Esophagus squamous epithelium (tissue), 5 donors: ENCODE data around the gene FAM114A2. TPM values are rescaled to one million over a fixed set of nuclear protein-coding genes. Genes with fewer than 3 reads are reported as not detected.

ENCODE experiments used
- DNase-seq: peaks from one replicate; lab custom pipeline; 2025; lab: John Stamatoyannopoulos, UW
- H3K27ac ChIP-seq, 4 donors: fragments of 200-600 bp; sonication (generic); one replicate each; pipeline ENCODE4 v1.5.1; 2016 to 2019; ENCODE audit warnings: mild to moderate bottlenecking in 1 of 4
- H3K27me3 ChIP-seq, 4 donors: fragments of 200-600 bp; sonication (generic); 1 replicate in 3 of 4; 2 replicates in 1 of 4; pipeline versions ENCODE4 v1.5.1 to v1.6.0; 2017 to 2021; ENCODE audit warnings: antibody characterized with exemption in 1 of 4
- H3K36me3 ChIP-seq, 3 donors: fragments of 200-600 bp; sonication (generic); one replicate each; pipeline ENCODE4 v1.5.1; 2016 to 2019
- H3K4me1 ChIP-seq, 3 donors: fragments of 200-600 bp; sonication (generic); one replicate each; pipeline ENCODE4 v1.5.1; 2017 to 2019
- H3K4me3 ChIP-seq, 4 donors: fragments of 200-600 bp; sonication (generic); 1 replicate in 3 of 4; 2 replicates in 1 of 4; pipeline ENCODE4 v1.5.1; 2016 to 2019; ENCODE audit warnings: mild to moderate bottlenecking in 2 of 4, moderate library complexity in 1 of 4
- H3K9me3 ChIP-seq, 3 donors: fragments of 200-600 bp; sonication (generic); one replicate each; pipeline ENCODE4 v1.5.1; 2016 to 2019
- POLR2A ChIP-seq, 4 donors: fragments of 450-650 bp; IDR thresholded peaks; one replicate each; pipeline ENCODE4 v1.6.1; 2017; ENCODE audit warnings: antibody characterized with exemption in 4 of 4, mild to moderate bottlenecking in 4 of 4, moderate library complexity in 3 of 4
- WGBS, 2 donors: methylation state at CpG; one replicate each; pipeline ENCODE4 v1.1.5; 2018; 5-methylcytosine and 5-hydroxymethylcytosine counted together
- intact Hi-C: fragments of 100-400 bp; cut with DNase I; formaldehyde crosslinking; loops from one replicate; pipeline ENCODE4 v1.15.0; 2022
- total RNA-seq, 4 donors: library from RNA; depleted of rRNA; stranded (reverse); fragments of >200 nt; gene quantifications; one replicate each; pipeline ENCODE4 v1.1.0, GENCODE V29; 2016
- TF ChIP-seq, protein P1 (sequence below), 6 experiments: fragments of 450-650 bp in 4 of 6; fragments of 200-600 bp in 2 of 6; sonication (generic) in 2 of 6; IDR thresholded peaks; one replicate each; pipeline ENCODE4 v1.5.1; 2016 to 2019; ENCODE audit warnings: antibody characterized with exemption in 6 of 6, mild to moderate bottlenecking in 4 of 6, moderate library complexity in 4 of 6
- donor health status: DM: yes; HTN: yes; CAD: no.

FAM114A2 gene
- total RNA-seq, 4 donors from 2014 or later, result 6.2 to 22.1 (median 19.5) TPM

DNA sequence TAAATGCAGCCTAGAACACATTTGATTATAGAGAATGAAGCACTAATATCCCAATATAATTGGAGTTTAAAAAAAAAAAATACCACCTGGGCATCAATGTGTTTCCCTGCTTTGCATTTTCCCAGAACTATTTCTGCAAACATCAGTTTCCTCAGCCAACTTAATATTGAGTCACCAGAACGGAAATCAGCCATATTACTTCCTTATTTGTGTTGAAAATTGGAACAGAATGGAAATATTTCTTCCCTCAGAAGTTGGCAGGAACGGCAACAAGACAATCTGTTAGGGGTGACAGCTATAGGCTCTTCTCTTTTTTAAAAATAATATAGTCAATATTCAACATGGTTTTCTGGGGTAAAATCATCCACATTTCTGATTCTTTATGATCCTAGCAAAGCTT, 4.1 kb upstream of the FAM114A2 start:
- Histone ChIP-seq H3K9me3 (no peaks in the 10 kb centered on the region), H3K4me1 (peaks cover 7 to 65% (median 8%) of the 10 kb centered on the region in 3 donors), H3K36me3 (peaks cover 0 to 7% (median 0%) of the 10 kb centered on the region in 3 donors), H3K4me3 (no peak overlapping the region), H3K27ac (peak overlapping the region in 3 of 4 donors; percentile 33 to 50 (median 34)), H3K27me3 (no peaks in the 10 kb centered on the region)
- DNase-seq, result no peak
- intact Hi-C loops, result no loop called here
- WGBS, 2 donors, result 27% methylated on average over 2 of the region's 2 CpGs
- TF ChIP-seq, protein P1, sequence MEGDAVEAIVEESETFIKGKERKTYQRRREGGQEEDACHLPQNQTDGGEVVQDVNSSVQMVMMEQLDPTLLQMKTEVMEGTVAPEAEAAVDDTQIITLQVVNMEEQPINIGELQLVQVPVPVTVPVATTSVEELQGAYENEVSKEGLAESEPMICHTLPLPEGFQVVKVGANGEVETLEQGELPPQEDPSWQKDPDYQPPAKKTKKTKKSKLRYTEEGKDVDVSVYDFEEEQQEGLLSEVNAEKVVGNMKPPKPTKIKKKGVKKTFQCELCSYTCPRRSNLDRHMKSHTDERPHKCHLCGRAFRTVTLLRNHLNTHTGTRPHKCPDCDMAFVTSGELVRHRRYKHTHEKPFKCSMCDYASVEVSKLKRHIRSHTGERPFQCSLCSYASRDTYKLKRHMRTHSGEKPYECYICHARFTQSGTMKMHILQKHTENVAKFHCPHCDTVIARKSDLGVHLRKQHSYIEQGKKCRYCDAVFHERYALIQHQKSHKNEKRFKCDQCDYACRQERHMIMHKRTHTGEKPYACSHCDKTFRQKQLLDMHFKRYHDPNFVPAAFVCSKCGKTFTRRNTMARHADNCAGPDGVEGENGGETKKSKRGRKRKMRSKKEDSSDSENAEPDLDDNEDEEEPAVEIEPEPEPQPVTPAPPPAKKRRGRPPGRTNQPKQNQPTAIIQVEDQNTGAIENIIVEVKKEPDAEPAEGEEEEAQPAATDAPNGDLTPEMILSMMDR (IDR thresholded peaks at IDR 0.05), result no peak
- TF ChIP-seq POLR2A (IDR thresholded peaks at IDR 0.05), result no peak

DNA sequence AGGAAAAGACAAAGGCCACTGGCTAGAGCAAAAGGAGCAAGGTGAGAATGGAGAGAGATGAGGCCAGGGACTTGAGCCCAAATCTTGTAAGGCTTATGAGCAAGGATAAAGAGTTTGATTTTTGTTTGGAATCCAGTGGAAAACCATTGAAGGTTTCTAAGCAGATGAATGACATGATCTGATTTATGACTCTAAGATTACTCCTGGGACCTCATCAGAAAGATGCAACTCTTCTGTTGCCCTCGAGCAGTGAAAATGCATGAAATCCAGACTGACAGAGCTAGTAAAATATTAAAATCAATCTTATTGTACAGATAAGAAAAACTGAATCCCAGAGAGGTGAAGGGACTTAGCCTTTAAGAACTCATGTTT, 734 bp upstream of the FAM114A2 start:
- Histone ChIP-seq H3K4me3 (peak overlapping the region; percentile 59 to 90 (median 74)), H3K9me3 (no peaks in the 10 kb centered on the region), H3K36me3 (no peaks in the 10 kb centered on the region), H3K27ac (peak overlapping the region; percentile 90 to 93 (median 92)), H3K4me1 (peaks cover 7 to 67% (median 8%) of the 10 kb centered on the region in 3 donors), H3K27me3 (no peaks in the 10 kb centered on the region)
- no peak for TF ChIP-seq POLR2A (IDR thresholded peaks at IDR 0.05)
- TF ChIP-seq, protein P1 (IDR thresholded peaks at IDR 0.05), result no peak
- no peak for DNase-seq
- intact Hi-C loops, result no loop called here
- WGBS, 2 donors, result 33 to 74% methylated on average over 1 of the region's 1 CpG

DNA sequence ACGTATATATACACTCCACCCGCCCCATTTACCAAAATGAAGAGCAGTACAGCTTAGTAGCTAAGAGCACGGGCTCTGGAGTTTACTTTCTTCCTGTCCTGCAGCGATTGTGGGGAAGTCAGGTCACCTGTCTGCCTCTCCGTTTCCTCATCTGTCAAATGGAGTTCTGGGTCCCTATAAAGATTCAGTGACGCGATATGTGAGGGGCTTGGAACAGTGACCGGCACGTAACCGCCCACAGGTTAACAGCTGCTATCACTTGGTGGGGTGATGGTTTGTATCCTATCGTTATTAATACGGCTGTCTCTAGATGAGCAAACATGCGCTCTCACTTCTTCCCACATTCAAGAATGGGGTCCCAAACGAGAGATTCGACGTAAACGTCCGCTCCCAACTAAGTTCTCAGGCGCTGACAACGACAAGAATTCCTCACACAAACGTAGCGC, 426 bp downstream of the FAM114A2 start:
- intact Hi-C loops, result no loop called here
- peak overlapping the region; percentile 90 to 93 (median 92) for H3K27ac ChIP-seq
- no peaks in the 10 kb centered on the region for H3K27me3 ChIP-seq
- no peak for DNase-seq
- peaks cover 0 to 10% (median 0%) of the 10 kb centered on the region in 3 donors for H3K36me3 ChIP-seq
- no peak for TF ChIP-seq POLR2A (IDR thresholded peaks at IDR 0.05)
- TF ChIP-seq, protein P1 (IDR thresholded peaks at IDR 0.05), result no peak
- H3K9me3 ChIP-seq, result no peaks in the 10 kb centered on the region
- 0% methylated on average over 19 to 21 of the region's 22 CpGs for WGBS, 2 donors
- H3K4me3 ChIP-seq, result peak overlapping the region; percentile 59 to 90 (median 74)
- peaks cover 7 to 56% (median 8%) of the 10 kb centered on the region in 3 donors for H3K4me1 ChIP-seq

DNA sequence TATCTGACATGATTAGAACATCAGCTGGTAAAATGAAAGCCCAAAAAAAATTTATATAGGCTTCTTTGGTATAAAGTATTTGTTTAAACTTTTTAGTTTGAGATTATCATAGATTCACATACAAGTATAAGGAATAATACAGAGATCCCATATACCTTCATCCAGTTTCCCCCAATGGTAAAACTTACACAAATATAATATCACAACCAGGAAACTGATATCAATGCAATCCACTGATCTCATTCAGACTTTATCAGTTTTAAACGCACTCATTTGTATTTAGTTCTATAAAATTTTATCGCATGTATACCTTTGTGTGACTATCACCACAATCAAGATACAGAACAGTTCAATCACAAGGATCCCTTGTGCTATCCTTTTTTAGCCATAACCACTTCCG, 3.8 kb downstream of the FAM114A2 start:
- TF ChIP-seq, protein P1 (IDR thresholded peaks at IDR 0.05), result no peak
- no peak for DNase-seq
- intact Hi-C loops, result no loop called here
- peaks cover 0 to 40% (median 0%) of the 10 kb centered on the region in 3 donors for H3K36me3 ChIP-seq
- H3K4me1 ChIP-seq, result peaks cover 6 to 23% (median 8%) of the 10 kb centered on the region in 3 donors
- no peaks in the 10 kb centered on the region for H3K9me3 ChIP-seq
- no peaks in the 10 kb centered on the region for H3K27me3 ChIP-seq
- H3K4me3 ChIP-seq, result no peak overlapping the region
- H3K27ac ChIP-seq, result no peak overlapping the region
- WGBS, 2 donors, result 90 to 97% methylated on average over 3 of the region's 3 CpGs

DNA sequence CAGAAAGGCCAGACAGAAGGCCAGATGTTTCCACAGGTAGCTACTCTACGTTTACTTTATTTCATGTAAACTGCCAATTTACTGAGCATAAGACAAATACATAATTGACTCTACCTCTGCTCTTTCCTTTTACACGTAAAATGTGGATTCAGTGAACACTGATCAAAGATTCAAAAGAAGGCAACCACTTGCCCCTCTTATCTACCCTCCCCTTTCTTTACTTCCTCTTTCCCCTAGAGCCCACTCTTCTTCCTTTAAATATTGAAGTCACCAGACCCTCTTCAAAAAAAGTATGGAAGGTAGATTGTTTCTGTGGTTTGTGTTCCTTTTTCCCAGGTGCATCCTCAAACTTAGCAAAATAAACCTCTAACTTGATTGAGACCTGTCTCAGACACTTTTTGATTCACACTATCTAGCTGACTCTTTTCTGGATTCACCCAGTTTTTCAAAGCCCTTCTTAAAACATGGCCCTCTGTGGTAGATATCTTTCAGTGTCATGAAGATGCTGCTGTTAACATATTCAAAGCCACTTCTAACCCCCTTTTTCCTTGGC, 6.7 kb downstream of the FAM114A2 start:
- Histone ChIP-seq H3K4me1 (peaks cover 0 to 3% (median 0%) of the 10 kb centered on the region in 3 donors), H3K36me3 (peaks cover 0 to 68% (median 0%) of the 10 kb centered on the region in 3 donors), H3K27me3 (no peaks in the 10 kb centered on the region), H3K27ac (no peak overlapping the region), H3K9me3 (no peaks in the 10 kb centered on the region), H3K4me3 (no peak overlapping the region)
- no peak for DNase-seq
- intact Hi-C loops, result no loop called here
- TF ChIP-seq, protein P1 (IDR thresholded peaks at IDR 0.05), result no peak
- no peak for TF ChIP-seq POLR2A (IDR thresholded peaks at IDR 0.05)
- WGBS, 2 donors, result 80 to 89% methylated on average over 2 of the region's 2 CpGs
